CD4-positive, alpha-beta T cell treated with Interleukin-15 for 1 hour (primary cell): ENCODE measurements around the gene TUBB1.

Experiments used
- DNase-seq: peaks from one replicate; pipeline ENCODE4 v3.0.0-alpha.2; 2020

Gene TUBB1

DNA sequence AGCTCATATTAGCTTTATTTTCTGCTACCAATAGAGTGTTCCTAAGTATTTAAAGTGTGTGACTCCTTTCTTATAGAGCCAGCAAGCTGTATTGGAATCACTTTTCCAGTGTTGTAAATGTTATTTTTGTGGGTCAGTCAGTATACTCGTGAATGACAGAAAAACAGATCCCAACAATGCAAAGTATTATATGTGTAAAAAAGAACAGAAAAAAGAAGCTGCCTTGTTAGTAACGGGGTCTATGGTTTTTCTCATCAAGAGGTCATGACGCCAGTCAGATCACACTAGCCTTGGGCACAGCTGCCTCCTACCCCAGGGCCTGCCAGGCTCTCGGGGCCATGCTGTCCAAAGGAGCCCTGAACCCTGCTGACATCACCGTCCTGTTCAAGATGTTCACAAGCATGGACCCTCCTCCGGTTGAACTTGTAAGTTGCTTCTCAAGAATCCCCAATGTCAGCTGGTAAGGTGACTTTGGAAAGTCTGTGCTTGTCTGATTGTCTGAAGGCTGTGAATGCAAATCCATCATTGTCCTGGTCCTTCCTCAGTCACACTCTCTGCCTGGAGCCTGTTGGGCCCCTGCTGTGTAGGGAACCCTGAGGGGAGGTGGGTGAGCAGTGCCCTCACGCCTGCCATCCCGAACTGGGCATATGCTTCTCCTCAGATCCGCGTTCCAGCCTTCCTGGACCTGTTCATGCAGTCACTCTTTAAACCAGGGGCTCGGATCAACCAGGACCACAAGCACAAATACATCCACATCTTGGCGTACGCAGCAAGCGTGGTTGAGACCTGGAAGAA lies 28.4 kb upstream of the TUBB1 start:
- no peak for DNase-seq

DNA sequence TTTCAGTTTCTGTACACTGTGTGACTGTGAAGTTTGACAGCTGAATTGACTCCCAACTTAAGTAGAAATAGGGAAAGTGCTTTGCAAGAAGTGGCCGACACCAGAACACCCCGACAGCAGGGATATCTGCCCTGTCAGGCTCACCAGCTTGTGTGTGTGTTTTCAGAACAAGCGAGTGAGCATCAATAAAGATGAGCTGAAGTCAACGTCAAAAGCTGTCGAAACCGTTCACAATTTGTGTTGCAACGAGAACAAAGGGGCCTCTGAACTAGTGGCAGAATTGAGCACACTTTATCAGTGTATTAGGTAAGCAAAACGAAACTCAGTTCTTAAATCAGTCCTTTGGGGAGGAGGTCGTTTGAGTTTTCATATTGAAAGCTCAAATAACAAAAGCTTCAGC lies 27.5 kb upstream of the TUBB1 start:
- no peak for DNase-seq

DNA sequence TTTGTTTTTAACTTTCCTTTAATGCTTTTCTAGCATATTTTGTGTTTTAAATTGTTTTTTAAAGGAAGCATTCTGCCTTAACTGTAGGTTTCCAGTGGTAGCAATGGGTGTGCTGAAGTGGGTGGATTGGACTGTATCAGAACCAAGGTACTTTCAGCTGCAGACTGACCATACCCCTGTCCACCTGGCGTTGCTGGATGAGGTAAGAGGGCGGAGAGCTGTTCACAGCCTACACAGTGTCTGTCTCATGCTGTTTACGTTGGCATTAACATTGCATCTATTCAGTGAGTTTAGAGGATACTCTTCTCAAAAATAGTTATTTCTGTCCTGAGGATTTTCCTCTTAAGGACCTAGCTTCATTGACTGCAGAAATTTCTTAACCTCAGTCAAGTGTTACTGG lies 26.3 kb upstream of the TUBB1 start:
- no peak for DNase-seq

- DNase-seq: no peak
Measured at GRCh38 chr20:58993332-58994248, 25.6 kb upstream of the TUBB1 start.

- no peak for DNase-seq
Measured at GRCh38 chr20:58994390-58995159, 24.7 kb upstream of the TUBB1 start.

DNA sequence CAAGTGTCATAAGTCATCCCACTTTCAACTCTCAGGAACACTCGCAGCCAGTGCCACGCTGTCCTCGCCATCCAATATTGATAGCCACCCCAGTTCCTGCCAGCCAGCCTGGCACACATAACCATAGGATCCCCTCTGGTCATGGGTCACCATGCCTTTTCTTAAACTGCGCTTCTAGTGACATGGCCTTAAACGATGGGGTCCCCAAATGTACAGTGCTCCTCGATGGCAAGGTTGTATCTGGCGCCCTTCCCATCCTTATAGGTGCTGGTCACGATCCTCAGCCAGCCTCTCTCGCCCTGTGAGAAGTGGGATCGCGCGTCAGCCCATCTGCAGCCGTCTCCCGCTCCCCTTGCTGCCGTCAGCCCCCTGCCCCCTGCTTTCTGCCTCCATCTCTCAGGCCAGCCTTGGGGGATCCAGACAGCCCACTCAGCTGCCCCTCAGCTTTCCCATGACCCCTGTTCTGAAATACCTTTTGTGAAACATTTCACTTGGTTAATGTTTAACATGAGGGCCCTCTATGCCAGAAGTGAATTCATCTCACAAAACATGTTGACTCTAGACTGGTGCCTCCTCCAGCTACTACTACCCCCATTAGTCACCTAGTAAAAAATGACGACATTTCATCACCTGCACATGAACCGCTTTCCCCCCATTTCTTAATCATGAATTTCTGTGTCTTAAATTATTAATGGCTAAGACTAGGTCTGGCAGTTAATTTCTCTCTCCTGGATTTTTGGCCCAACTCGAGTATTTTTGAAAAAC lies 23.6 kb upstream of the TUBB1 start:
- no peak for DNase-seq

GRCh38 chr20:58996226-58996611 lies 23.0 kb upstream of the TUBB1 start:
- DNase-seq: no peak

- DNase-seq: no peak
Measured at GRCh38 chr20:58997141-58997770, 22.0 kb upstream of the TUBB1 start.

DNA sequence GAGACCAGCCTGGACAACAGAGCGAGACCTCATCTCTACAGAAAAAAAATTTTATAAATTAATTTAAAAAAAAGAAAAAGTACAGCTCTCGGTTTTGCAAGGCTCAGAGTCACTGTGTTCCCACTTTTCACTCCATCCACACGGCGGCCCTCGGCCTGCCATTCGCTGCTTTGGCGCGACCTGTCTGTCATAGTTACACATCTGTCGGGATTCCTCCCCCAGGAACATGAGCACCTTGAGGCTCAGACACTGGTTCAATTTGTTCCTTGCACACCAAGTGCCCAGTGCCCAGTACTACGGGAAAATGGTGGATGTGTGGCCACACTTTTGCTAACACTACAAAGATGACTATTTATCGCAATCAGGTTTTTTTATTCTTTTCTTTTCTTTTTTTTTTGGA lies 20.6 kb upstream of the TUBB1 start:
- DNase-seq: no peak

DNA sequence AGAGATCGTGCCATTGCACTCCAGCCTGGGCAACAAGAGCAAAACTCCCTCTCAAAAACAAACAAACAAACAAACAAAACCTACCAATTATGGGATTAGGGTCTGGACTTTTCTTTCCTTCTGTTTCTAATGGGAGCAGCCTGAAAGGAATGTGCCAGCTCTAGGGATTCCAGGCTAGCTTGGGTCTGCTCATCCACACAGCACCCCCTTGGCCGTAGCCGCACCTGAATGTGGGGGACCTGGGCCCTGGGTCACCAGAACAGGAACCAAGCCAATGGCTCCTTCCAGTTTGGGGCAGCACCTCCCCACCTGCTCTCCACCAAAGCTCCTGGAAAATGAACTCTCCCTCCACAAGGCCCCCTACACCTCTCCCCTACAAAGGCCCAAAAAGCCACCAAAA lies 18.9 kb upstream of the TUBB1 start:
- no peak for DNase-seq

DNA sequence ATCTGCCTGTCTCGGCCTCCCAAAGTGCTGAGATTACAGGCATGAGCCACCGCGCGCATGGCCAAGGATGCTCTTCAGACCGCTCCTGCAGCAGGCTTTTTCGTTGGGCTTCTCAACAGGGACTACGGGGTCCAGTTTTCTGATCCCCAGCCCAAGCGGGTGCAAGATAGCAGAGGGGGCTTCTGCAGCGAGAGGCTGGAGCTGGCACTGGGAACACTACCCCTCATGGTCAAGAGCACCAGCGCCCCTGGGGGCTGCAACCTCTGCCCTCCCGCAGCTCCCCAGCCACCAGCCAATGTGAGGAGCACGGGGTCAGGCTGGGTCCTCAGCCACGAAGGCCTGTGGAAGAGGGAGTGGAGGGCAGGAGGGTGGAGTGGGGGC lies 18.2 kb upstream of the TUBB1 start:
- DNase-seq: no peak

DNA sequence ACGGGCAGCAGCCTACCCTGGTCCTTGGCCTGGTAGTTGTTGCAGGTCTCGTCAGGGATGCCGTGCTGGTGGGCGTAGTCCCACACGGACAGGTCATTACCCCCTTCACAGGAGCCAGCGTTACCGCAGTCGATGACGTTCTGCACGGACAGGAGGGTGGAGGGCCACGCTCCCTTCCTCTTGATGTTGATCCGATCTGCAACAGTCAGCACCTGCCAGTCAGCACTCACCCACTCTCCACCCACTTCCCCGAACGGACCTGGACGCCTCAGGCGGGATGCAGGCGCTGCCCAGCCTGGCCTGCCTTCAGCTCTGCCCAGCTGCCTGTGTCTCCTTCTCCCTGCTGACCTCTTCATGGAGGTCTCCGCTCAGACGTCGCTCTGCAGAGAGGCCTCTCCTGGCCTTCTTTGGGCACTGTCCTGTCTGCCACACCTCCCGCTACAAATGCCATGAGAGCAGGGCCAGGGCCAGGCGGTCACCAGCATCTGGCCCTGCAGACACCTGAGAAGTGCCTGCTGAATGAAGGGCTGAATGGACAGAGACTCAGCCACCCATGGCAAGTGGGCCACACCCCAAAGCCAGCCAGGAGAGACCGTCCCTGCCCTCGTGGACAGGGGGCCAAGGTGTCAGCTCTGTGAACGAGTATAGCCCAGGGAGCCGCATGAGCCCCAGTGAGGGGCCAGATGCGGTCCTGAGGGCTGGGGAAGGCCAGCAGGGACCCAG lies 17.6 kb upstream of the TUBB1 start:
- DNase-seq: no peak

DNA sequence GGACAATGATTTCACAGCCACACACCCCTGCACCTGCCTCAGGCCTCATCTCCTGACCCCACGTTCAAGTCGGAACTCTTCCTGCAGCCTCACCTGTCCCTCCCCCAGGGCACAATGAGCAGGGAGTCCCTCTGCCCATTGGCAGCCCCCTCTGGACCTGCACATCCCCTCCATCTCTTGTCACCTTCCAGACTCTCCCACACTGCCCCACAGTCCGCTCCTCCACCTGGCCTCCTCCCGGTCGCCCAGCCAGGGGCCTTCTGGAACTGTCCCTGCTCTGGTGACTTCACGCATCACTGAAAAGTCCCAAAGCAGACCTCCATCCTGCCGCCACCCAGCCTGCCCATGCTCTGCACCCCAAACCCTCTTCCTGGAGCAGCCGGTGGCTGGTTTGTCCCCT lies 16.8 kb upstream of the TUBB1 start:
- DNase-seq: no peak

DNA sequence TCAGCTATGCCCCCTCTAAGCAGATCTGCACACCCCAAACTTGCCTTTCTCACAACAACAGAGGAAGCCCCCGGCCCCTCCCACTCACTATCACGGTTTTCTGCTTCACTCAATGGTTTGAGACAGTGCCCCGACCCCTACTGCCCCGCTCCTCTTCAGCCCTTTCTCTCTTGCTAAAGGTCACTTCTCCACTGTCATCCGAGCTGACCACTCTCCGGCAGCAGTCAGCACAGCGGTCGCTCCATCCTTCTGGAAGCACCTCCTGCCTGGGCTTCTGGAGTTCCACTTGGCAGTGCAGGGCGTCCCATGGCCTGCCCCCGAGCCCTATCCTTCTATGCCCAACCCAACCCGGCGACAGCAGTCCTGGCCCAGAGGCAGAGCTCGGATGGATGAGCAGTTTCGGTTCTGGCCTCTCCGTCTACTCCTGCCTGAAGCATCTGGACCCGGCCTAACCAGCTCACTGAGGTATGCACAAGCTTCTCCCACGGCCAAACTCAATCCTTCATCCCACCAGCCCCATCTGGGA lies 16.3 kb upstream of the TUBB1 start:
- no peak for DNase-seq

- no peak for DNase-seq
Measured at GRCh38 chr20:59003836-59004492, 15.3 kb upstream of the TUBB1 start.

- no peak for DNase-seq
Measured at GRCh38 chr20:59004493-59004762, 14.8 kb upstream of the TUBB1 start.

- peak; percentile 88 for DNase-seq
Measured at GRCh38 chr20:59004763-59005522, 14.3 kb upstream of the TUBB1 start.

GRCh38 chr20:59005523-59006166 lies 13.6 kb upstream of the TUBB1 start:
- DNase-seq: no peak

- no peak for DNase-seq
Measured at GRCh38 chr20:59006167-59006863, 12.9 kb upstream of the TUBB1 start.
